Choroid plexus epithelial cell (primary cell): Measurements from ENCODE around the gene LHX6.
A peak's percentile ranks its signal among the peaks of the same experiment; 100 is the strongest.

Experiments
- DNase-seq: peaks from one replicate; pipeline ENCODE4 v3.0.0-alpha.2; 2010; ENCODE audit warnings: low read depth
- H3K4me3 ChIP-seq: 2 replicates; pipeline ENCODE4 v1.5.1; 2011; ENCODE audit warnings: low read depth, mild to moderate bottlenecking, control low read depth, low read length, moderate library complexity
- CTCF ChIP-seq: conservative IDR thresholded peaks from 2 replicates; pipeline ENCODE4 v1.5.1; 2011; ENCODE audit warnings: low read depth, mild to moderate bottlenecking, control low read depth, inconsistent platforms, low read length, moderate library complexity

Gene LHX6

GRCh38 chr9:122192261-122192875 is 36.4 kb downstream of the LHX6 start:
- TF ChIP-seq CTCF = peak; percentile 18
- no peak for DNase-seq
- H3K4me3 ChIP-seq = no peak overlapping the region

GRCh38 chr9:122191584-122191983 is 37.2 kb downstream of the LHX6 start:
- DNase-seq = no peak
- TF ChIP-seq CTCF = no peak
- H3K4me3 ChIP-seq = no peak overlapping the region

- no peak overlapping the region for H3K4me3 ChIP-seq
- no peak for TF ChIP-seq CTCF
- DNase-seq = no peak
Measured at GRCh38 chr9:122190597-122191381, 38.0 kb downstream of the LHX6 start.

GRCh38 chr9:122188369-122188768 is 40.4 kb downstream of the LHX6 start:
- DNase-seq = no peak

GRCh38 chr9:122186777-122187470 is 41.8 kb downstream of the LHX6 start:
- no peak for DNase-seq
- TF ChIP-seq CTCF = no peak
- H3K4me3 ChIP-seq = no peak overlapping the region

More at GRCh38 chr9:122188369-122188768, 40.4 kb downstream of the LHX6 start:
- TF ChIP-seq CTCF = no peak
- no peak overlapping the region for H3K4me3 ChIP-seq

GRCh38 chr9:122186301-122186700 is 42.5 kb downstream of the LHX6 start:
- no peak for TF ChIP-seq CTCF
- H3K4me3 ChIP-seq = no peak overlapping the region
- DNase-seq = no peak
